ENCODE data around the gene TNS1.

Gene TNS1

DNA sequence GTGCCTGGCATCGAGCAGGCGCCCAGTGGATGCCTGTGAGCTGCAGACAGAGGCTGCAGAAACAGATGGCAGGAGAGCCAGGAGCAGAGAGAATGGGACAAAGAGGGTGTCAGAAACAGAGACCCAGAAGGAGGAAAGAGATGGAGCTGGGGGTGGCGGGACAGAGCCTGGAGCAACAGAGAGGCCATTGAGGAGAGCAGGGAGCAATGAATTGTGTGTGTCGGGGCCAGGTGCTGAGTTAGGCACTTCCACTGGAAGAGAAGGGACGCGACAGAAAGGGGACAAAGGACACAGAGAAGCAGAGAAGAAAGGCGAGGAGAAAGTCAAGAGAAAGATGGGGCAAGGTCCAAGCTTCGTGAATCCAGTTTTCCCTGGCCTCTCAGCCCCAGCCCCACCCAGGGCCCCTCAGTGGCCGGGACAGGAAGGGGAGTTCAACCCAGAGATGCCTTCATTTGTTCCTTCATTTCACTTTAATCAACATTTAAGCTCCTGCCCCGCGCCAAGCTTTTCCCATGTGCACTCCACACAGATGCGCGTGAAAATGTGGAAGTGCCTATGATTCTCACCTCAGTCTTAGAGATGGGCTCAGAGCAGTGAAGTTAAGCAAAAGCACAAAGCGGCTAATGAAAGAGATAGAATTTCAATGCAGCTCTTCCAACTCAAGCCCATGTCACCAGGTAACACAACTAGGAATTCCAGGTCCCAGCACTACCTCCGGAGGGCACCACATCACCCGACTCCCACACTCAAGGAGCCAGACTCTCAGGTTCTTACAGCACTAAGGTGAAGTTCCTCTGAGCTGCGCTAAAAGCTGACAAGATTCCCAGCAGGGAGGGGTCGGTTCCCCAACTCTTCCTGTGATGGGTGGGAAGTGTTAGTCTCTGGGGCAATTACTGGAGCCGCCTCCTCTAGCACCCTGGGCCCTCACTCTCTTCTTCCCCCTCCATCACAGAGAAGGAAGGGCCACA, 55.1 kb downstream of the TNS1 start:
- Histone ChIP-seq H3K4me3 (ENCODE audit: severe bottlenecking) (no peak overlapping the region), H3K4me1 (ENCODE audit: insufficient read depth, poor library complexity, severe bottlenecking) (peaks cover 8% of the 10 kb centered on the region), H3K9me3 (ENCODE audit: severe bottlenecking) (no peaks in the 10 kb centered on the region), H3K27me3 (ENCODE audit: insufficient read depth, poor library complexity, severe bottlenecking) (no peaks in the 10 kb centered on the region), H3K36me3 (ENCODE audit: low read depth) (no peaks in the 10 kb centered on the region), H3K27ac (ENCODE audit: poor library complexity, severe bottlenecking) (no peak overlapping the region)
- no peak for ATAC-seq (ENCODE audit: low read depth)
- DNase-seq (ENCODE audit: low spot score), result peak; percentile 28
- TF ChIP-seq, protein P1, sequence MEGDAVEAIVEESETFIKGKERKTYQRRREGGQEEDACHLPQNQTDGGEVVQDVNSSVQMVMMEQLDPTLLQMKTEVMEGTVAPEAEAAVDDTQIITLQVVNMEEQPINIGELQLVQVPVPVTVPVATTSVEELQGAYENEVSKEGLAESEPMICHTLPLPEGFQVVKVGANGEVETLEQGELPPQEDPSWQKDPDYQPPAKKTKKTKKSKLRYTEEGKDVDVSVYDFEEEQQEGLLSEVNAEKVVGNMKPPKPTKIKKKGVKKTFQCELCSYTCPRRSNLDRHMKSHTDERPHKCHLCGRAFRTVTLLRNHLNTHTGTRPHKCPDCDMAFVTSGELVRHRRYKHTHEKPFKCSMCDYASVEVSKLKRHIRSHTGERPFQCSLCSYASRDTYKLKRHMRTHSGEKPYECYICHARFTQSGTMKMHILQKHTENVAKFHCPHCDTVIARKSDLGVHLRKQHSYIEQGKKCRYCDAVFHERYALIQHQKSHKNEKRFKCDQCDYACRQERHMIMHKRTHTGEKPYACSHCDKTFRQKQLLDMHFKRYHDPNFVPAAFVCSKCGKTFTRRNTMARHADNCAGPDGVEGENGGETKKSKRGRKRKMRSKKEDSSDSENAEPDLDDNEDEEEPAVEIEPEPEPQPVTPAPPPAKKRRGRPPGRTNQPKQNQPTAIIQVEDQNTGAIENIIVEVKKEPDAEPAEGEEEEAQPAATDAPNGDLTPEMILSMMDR (IDR thresholded peaks at IDR 0.05; ENCODE audit: poor library complexity, severe bottlenecking), result no peak

DNA sequence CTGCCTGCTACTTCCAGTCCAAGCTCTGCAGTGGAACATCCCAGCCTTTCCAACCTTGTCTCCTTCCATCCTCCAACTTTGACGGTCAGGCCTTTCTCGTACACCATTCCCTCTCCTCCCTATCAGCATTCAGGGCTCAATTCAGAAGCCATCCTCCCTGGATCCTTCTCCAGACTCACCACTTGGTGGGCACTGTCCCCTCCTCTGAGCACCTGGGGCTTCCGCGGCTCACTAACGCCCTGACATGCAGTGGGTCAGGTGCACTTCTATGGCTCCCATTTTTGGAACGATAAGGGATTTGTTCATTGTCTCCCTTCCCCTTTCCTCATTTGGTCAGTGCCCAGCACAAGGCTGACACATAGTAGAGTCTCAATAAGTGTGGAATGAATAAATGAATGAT, 56.7 kb downstream of the TNS1 start:
- Histone ChIP-seq H3K27ac (ENCODE audit: poor library complexity, severe bottlenecking) (no peak overlapping the region), H3K4me1 (ENCODE audit: insufficient read depth, poor library complexity, severe bottlenecking) (peaks cover 8% of the 10 kb centered on the region), H3K36me3 (ENCODE audit: low read depth) (no peaks in the 10 kb centered on the region), H3K9me3 (ENCODE audit: severe bottlenecking) (no peaks in the 10 kb centered on the region), H3K27me3 (ENCODE audit: insufficient read depth, poor library complexity, severe bottlenecking) (no peaks in the 10 kb centered on the region), H3K4me3 (ENCODE audit: severe bottlenecking) (no peak overlapping the region)
- no peak for ATAC-seq (ENCODE audit: low read depth)
- peak; percentile 16 for DNase-seq (ENCODE audit: low spot score)
- TF ChIP-seq, protein P1 (IDR thresholded peaks at IDR 0.05; ENCODE audit: poor library complexity, severe bottlenecking), result no peak

DNA sequence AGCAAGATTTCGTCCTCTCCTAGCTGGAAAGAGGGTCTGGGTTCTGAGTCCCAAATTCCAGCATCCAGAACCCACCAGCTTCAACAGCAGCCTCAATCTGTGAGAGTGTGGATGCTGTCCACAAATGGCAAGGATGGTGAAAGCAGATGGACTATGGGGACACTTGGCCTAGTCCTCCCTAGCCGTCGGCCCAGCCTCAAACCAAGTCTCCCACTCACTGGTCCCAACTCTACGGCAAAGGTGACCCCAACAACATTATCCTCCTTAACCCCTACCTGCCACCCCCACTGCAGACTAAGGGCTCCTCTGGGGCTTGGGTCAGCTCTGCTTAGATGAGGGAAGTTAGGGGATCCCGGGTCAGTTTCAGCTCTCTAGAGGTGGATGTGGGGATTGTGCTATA, 57.3 kb downstream of the TNS1 start:
- DNase-seq (ENCODE audit: low spot score) (peak; percentile 15), ATAC-seq (ENCODE audit: low read depth) (no peak)
- Histone ChIP-seq H3K27ac (ENCODE audit: poor library complexity, severe bottlenecking) (no peak overlapping the region), H3K36me3 (ENCODE audit: low read depth) (no peaks in the 10 kb centered on the region), H3K27me3 (ENCODE audit: insufficient read depth, poor library complexity, severe bottlenecking) (no peaks in the 10 kb centered on the region), H3K4me3 (ENCODE audit: severe bottlenecking) (no peak overlapping the region), H3K4me1 (ENCODE audit: insufficient read depth, poor library complexity, severe bottlenecking) (peaks cover 8% of the 10 kb centered on the region), H3K9me3 (ENCODE audit: severe bottlenecking) (no peaks in the 10 kb centered on the region)
- TF ChIP-seq, protein P1 (IDR thresholded peaks at IDR 0.05; ENCODE audit: poor library complexity, severe bottlenecking), result no peak

DNA sequence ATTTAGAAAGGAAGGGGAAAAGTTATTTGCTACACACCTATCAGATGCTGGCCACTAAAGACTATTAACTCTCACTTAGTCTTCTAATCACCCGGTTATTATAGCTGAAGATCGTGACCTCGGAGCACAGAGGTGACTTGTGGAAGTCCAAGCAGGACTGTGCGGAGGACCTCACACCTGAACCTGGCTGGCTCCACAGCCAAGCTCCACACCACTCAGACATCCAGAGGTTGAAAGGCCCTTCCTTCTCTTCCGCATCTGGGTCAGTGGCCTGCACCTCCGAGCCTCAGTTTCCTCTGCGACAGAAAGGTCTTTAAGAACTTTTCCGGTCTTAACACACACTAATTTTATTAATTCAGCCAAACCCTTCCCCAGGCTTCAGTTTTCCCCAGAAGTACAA, 57.9 kb downstream of the TNS1 start:
- Histone ChIP-seq H3K27me3 (ENCODE audit: insufficient read depth, poor library complexity, severe bottlenecking) (no peaks in the 10 kb centered on the region), H3K36me3 (ENCODE audit: low read depth) (no peaks in the 10 kb centered on the region), H3K9me3 (ENCODE audit: severe bottlenecking) (no peaks in the 10 kb centered on the region), H3K27ac (ENCODE audit: poor library complexity, severe bottlenecking) (no peak overlapping the region), H3K4me1 (ENCODE audit: insufficient read depth, poor library complexity, severe bottlenecking) (peaks cover 8% of the 10 kb centered on the region), H3K4me3 (ENCODE audit: severe bottlenecking) (no peak overlapping the region)
- TF ChIP-seq, protein P1 (IDR thresholded peaks at IDR 0.05; ENCODE audit: poor library complexity, severe bottlenecking), result no peak
- ATAC-seq (ENCODE audit: low read depth), result no peak
- DNase-seq (ENCODE audit: low spot score), result peak; percentile 19

DNA sequence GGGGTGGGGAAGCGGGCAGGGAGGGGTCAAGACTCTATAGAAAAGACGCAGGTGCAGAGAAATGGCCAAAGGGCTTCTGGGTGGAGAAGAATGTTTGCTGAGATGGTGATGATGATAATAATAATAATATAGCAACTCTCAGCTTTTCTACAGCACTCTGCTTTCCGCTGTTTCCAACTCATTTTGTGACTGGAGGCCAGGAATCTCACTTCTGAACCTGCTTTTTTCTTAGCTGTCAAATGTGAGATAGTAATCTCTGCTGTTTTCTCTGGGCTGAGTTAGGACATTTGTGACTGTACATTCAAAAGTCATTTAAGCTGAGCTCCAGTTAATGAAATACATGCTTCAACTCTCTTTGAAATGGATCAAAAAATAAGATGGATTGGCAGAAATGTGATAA, 58.4 kb downstream of the TNS1 start:
- Histone ChIP-seq H3K27ac (ENCODE audit: poor library complexity, severe bottlenecking) (no peak overlapping the region), H3K9me3 (ENCODE audit: severe bottlenecking) (no peaks in the 10 kb centered on the region), H3K4me3 (ENCODE audit: severe bottlenecking) (no peak overlapping the region), H3K36me3 (ENCODE audit: low read depth) (no peaks in the 10 kb centered on the region), H3K27me3 (ENCODE audit: insufficient read depth, poor library complexity, severe bottlenecking) (no peaks in the 10 kb centered on the region), H3K4me1 (ENCODE audit: insufficient read depth, poor library complexity, severe bottlenecking) (peaks cover 2% of the 10 kb centered on the region)
- TF ChIP-seq, protein P1 (IDR thresholded peaks at IDR 0.05; ENCODE audit: poor library complexity, severe bottlenecking), result no peak
- ATAC-seq (ENCODE audit: low read depth), result no peak
- no peak for DNase-seq (ENCODE audit: low spot score)

Measured in RWPE2 (cell line).